Liver (tissue), 3 donors: ENCODE data around the gene FASTK.

Experiments used
- CTCF ChIP-seq: fragments of 150-350 bp; IDR thresholded peaks from 2 replicates; pipeline ENCODE4 v1.5.1; 2017; ENCODE audit warnings: improper control_type of control experiment, low read depth, low read length; ENCODE audit not compliant: missing input control
- FOXA1 ChIP-seq: IDR thresholded peaks from 2 replicates; pipeline ENCODE4 v1.6.1; 2016; ENCODE audit warnings: antibody characterized with exemption
- GABPA ChIP-seq, 2 donors: IDR thresholded peaks in 1 of 2; conservative IDR thresholded peaks in 1 of 2; 2 replicates each; pipeline ENCODE4 v1.6.1; 2016; ENCODE audit warnings: antibody characterized with exemption in 2 of 2, mild to moderate bottlenecking in 1 of 2, moderate library complexity in 1 of 2
- HNF4A ChIP-seq, 2 donors: conservative IDR thresholded peaks; 2 replicates each; pipeline ENCODE4 v1.6.1; 2016; ENCODE audit warnings: antibody characterized with exemption in 2 of 2, mild to moderate bottlenecking in 2 of 2
- TAF1 ChIP-seq: conservative IDR thresholded peaks from 2 replicates; pipeline ENCODE4 v1.6.1; 2016; ENCODE audit warnings: antibody characterized with exemption, mild to moderate bottlenecking
- donor health status: healthy.
- donor health status: healthy.

- TF ChIP-seq GABPA (IDR thresholded peaks at IDR 0.05 in 1 of 2, conservative IDR thresholded peaks at IDR 0.05 in 1 of 2) (no peak), CTCF (no peak), TAF1 (no peak), HNF4A (conservative IDR thresholded peaks at IDR 0.05) (no peak), FOXA1 (no peak)
These were observed 4.7 kb upstream of the FASTK start for GRCh38 chr7:151085329-151085690.
